ENCODE results near the gene KCNT2. TPM values are rescaled to one million over a fixed set of nuclear protein-coding genes. Genes with fewer than 3 reads are reported as not detected.

KCNT2 gene
- total and polyA plus RNA-seq, 10 of the 15 experiments (the other 5 are each of a cell fraction or from before 2014, with no cell fraction given), result not detected

DNA sequence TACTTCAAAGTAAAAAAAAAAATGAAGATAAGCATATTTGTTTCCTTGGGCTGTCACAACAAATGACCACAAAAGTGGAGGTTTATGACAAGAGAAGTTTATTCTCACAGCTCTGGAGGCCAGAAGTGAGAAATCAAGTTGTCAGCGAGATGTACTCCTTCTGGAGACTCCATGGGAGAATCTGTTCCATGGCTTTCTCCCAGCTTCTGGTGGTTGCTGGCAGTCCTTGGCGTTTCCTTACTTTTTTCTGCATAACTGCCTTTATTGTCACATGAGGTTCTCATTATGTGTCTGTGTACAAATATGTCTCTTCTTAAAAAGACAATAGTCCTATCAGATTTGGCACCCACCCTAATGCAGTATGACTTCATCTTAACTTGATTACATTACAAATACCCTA is 398.3 kb downstream of the KCNT2 start:
- H3K9ac ChIP-seq (ENCODE audit: control insufficient read depth, insufficient read depth, low read length), result no peak overlapping the region
- FAIRE-seq, result no peak
- ChIA-PET POLR2A (no interaction called here), RAD21 (ENCODE audit: unreplicated experiment) (no interaction called here), CTCF (no interaction called here), SMC1A (ENCODE audit: uncharacterized antibody, unreplicated experiment) (no interaction called here)
- no peak overlapping the region for H3K4me3 ChIP-seq
- no peaks in the 10 kb centered on the region for H3K27me3 ChIP-seq (replicated peaks in 1 of 2; ENCODE audit: control insufficient read depth in 2 of 2, insufficient read depth in 2 of 2, low read length in 1 of 2)
- H3K4me2 ChIP-seq (ENCODE audit: control insufficient read depth, insufficient read depth), result no peak overlapping the region
- no peaks in the 10 kb centered on the region for H3K36me3 ChIP-seq (ENCODE audit: control insufficient read depth in 2 of 2, insufficient read depth in 2 of 2, low read length in 1 of 2)
- DNase-seq (ENCODE audit: low read depth, low spot score), result no peak
- no peak for ATAC-seq
- H3K27ac ChIP-seq (ENCODE audit: control insufficient read depth, insufficient read depth), result no peak overlapping the region
- no peaks in the 10 kb centered on the region for H3K9me3 ChIP-seq (replicated peaks; ENCODE audit: control insufficient read depth, insufficient read depth, low read length)
- intact Hi-C loops (cut with micrococcal nuclease; ENCODE audit: unreplicated experiment), result no loop called here
- in situ Hi-C loops (cut with MboI), result no loop called here
- H3K79me2 ChIP-seq (ENCODE audit: control insufficient read depth, insufficient read depth, low read length), result no peaks in the 10 kb centered on the region
- 0% methylated on average over 2 of the region's 2 CpGs for WGBS (ENCODE audit: insufficient coverage, insufficient replicate concordance, low lambda C conversion rate, missing lambda C conversion rate)
- TF ChIP-seq NBN (IDR thresholded peaks at IDR 0.05) (no peak), RFX5 (IDR thresholded peaks at IDR 0.05; ENCODE audit: low read depth, low read length) (no peak)
- H3K4me1 ChIP-seq (ENCODE audit: control insufficient read depth, insufficient read depth, low read length), result no peaks in the 10 kb centered on the region
- no peaks in the 10 kb centered on the region for H4K20me1 ChIP-seq (ENCODE audit: control insufficient read depth, insufficient read depth)
- H2AFZ ChIP-seq (ENCODE audit: control insufficient read depth, low read depth, low read length), result no peak overlapping the region
- BruUV-seq (replicated peaks), result no TSS peak

DNA sequence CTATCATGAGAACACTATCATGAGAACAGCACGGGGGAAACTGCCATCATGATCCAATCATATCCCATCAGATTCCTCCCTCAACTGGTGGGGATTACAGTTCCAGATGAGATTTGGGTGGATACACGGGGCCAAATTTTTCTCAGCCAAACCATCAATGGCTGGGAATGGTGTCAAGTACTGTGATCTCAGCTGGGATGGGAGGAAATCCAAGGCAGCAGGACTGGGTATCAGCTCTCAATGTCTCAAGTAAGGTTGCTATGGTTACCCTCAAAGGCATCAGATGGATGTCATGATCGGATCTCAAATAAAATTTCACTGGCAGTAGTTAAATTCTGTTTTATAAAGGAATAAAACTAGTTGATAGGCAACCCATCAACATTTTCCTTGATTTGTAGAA is 399.0 kb downstream of the KCNT2 start:
- 0% methylated on average over 3 of the region's 3 CpGs for WGBS (ENCODE audit: insufficient coverage, insufficient replicate concordance, low lambda C conversion rate, missing lambda C conversion rate)
- BruUV-seq (replicated peaks), result no TSS peak
- Histone ChIP-seq H3K4me3 (no peak overlapping the region), H3K4me2 (ENCODE audit: control insufficient read depth, insufficient read depth) (no peak overlapping the region), H3K27ac (ENCODE audit: control insufficient read depth, insufficient read depth) (no peak overlapping the region), H2AFZ (ENCODE audit: control insufficient read depth, low read depth, low read length) (no peak overlapping the region), H3K4me1 (ENCODE audit: control insufficient read depth, insufficient read depth, low read length) (no peaks in the 10 kb centered on the region), H4K20me1 (ENCODE audit: control insufficient read depth, insufficient read depth) (no peaks in the 10 kb centered on the region), H3K27me3 (replicated peaks in 1 of 2; ENCODE audit: control insufficient read depth in 2 of 2, insufficient read depth in 2 of 2, low read length in 1 of 2) (no peaks in the 10 kb centered on the region), H3K9me3 (replicated peaks; ENCODE audit: control insufficient read depth, insufficient read depth, low read length) (no peaks in the 10 kb centered on the region), H3K79me2 (ENCODE audit: control insufficient read depth, insufficient read depth, low read length) (no peaks in the 10 kb centered on the region), H3K9ac (ENCODE audit: control insufficient read depth, insufficient read depth, low read length) (no peak overlapping the region), H3K36me3 (ENCODE audit: control insufficient read depth in 2 of 2, insufficient read depth in 2 of 2, low read length in 1 of 2) (no peaks in the 10 kb centered on the region)
- ATAC-seq, result no peak
- intact Hi-C loops (cut with micrococcal nuclease; ENCODE audit: unreplicated experiment) (no loop called here), in situ Hi-C loops (cut with MboI) (no loop called here)
- ChIA-PET POLR2A (no interaction called here), SMC1A (ENCODE audit: uncharacterized antibody, unreplicated experiment) (no interaction called here), RAD21 (ENCODE audit: unreplicated experiment) (no interaction called here), CTCF (no interaction called here)
- DNase-seq (ENCODE audit: low read depth, low spot score), result no peak
- no peak for FAIRE-seq
- TF ChIP-seq RAD51 (IDR thresholded peaks at IDR 0.05) (no peak), MYB (IDR thresholded peaks at IDR 0.05; ENCODE audit: borderline replicate concordance, low read depth, low read length) (no peak), PAX8 (IDR thresholded peaks at IDR 0.05) (no peak), HDAC6 (IDR thresholded peaks at IDR 0.05; ENCODE audit: unreplicated experiment) (no peak), FOS (IDR thresholded peaks at IDR 0.05; ENCODE audit: borderline replicate concordance, extremely low read depth, insufficient read length) (no peak), SMAD5 (IDR thresholded peaks at IDR 0.05; ENCODE audit: low read depth) (no peak), ZNF274 (IDR thresholded peaks at IDR 0.05; ENCODE audit: insufficient read depth, insufficient read length) (no peak)
- TF ChIP-seq, protein P1, sequence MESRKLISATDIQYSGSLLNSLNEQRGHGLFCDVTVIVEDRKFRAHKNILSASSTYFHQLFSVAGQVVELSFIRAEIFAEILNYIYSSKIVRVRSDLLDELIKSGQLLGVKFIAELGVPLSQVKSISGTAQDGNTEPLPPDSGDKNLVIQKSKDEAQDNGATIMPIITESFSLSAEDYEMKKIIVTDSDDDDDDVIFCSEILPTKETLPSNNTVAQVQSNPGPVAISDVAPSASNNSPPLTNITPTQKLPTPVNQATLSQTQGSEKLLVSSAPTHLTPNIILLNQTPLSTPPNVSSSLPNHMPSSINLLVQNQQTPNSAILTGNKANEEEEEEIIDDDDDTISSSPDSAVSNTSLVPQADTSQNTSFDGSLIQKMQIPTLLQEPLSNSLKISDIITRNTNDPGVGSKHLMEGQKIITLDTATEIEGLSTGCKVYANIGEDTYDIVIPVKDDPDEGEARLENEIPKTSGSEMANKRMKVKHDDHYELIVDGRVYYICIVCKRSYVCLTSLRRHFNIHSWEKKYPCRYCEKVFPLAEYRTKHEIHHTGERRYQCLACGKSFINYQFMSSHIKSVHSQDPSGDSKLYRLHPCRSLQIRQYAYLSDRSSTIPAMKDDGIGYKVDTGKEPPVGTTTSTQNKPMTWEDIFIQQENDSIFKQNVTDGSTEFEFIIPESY (IDR thresholded peaks at IDR 0.05), result no peak
- TF ChIP-seq, protein P2, sequence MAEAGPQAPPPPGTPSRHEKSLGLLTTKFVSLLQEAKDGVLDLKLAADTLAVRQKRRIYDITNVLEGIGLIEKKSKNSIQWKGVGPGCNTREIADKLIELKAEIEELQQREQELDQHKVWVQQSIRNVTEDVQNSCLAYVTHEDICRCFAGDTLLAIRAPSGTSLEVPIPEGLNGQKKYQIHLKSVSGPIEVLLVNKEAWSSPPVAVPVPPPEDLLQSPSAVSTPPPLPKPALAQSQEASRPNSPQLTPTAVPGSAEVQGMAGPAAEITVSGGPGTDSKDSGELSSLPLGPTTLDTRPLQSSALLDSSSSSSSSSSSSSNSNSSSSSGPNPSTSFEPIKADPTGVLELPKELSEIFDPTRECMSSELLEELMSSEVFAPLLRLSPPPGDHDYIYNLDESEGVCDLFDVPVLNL (IDR thresholded peaks at IDR 0.05; ENCODE audit: low read depth, low read length), result no peak
- TF ChIP-seq, protein P3, sequence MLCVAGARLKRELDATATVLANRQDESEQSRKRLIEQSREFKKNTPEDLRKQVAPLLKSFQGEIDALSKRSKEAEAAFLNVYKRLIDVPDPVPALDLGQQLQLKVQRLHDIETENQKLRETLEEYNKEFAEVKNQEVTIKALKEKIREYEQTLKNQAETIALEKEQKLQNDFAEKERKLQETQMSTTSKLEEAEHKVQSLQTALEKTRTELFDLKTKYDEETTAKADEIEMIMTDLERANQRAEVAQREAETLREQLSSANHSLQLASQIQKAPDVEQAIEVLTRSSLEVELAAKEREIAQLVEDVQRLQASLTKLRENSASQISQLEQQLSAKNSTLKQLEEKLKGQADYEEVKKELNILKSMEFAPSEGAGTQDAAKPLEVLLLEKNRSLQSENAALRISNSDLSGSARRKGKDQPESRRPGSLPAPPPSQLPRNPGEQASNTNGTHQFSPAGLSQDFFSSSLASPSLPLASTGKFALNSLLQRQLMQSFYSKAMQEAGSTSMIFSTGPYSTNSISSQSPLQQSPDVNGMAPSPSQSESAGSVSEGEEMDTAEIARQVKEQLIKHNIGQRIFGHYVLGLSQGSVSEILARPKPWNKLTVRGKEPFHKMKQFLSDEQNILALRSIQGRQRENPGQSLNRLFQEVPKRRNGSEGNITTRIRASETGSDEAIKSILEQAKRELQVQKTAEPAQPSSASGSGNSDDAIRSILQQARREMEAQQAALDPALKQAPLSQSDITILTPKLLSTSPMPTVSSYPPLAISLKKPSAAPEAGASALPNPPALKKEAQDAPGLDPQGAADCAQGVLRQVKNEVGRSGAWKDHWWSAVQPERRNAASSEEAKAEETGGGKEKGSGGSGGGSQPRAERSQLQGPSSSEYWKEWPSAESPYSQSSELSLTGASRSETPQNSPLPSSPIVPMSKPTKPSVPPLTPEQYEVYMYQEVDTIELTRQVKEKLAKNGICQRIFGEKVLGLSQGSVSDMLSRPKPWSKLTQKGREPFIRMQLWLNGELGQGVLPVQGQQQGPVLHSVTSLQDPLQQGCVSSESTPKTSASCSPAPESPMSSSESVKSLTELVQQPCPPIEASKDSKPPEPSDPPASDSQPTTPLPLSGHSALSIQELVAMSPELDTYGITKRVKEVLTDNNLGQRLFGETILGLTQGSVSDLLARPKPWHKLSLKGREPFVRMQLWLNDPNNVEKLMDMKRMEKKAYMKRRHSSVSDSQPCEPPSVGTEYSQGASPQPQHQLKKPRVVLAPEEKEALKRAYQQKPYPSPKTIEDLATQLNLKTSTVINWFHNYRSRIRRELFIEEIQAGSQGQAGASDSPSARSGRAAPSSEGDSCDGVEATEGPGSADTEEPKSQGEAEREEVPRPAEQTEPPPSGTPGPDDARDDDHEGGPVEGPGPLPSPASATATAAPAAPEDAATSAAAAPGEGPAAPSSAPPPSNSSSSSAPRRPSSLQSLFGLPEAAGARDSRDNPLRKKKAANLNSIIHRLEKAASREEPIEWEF (IDR thresholded peaks at IDR 0.05; ENCODE audit: insufficient replicate concordance, low read depth, low read length), result no peak

Measured in GM12878 (cell line).